HEK293T (cell line): ENCODE measurements around the gene TRPC4AP.

Source experiments
- CTBP1 ChIP-seq: fragments of 450-650 bp; IDR thresholded peaks from 2 replicates; pipeline ENCODE4 v1.6.1; 2016; ENCODE audit warnings: borderline replicate concordance
- FOXA1 ChIP-seq: fragments of 450-650 bp; IDR thresholded peaks from 2 replicates; pipeline ENCODE4 v1.6.1; 2016; ENCODE audit warnings: mild to moderate bottlenecking
- FOXM1 ChIP-seq: fragments of 450-650 bp; IDR thresholded peaks from 2 replicates; pipeline ENCODE4 v1.6.1; 2017; ENCODE audit warnings: mild to moderate bottlenecking, borderline replicate concordance
- HDGF ChIP-seq: fragments of 450-650 bp; IDR thresholded peaks from 2 replicates; pipeline ENCODE4 v1.6.1; 2017; ENCODE audit warnings: antibody characterized with exemption, borderline replicate concordance
- L3MBTL2 ChIP-seq: fragments of 450-650 bp; conservative IDR thresholded peaks from 2 replicates; pipeline ENCODE4 v1.6.1; 2016; ENCODE audit warnings: mild to moderate bottlenecking
- SP1 ChIP-seq: fragments of 450-650 bp; IDR thresholded peaks from 2 replicates; pipeline ENCODE4 v1.6.1; 2017
- TARDBP ChIP-seq: fragments of 450-650 bp; IDR thresholded peaks from 2 replicates; pipeline ENCODE4 v1.6.1; 2016
- ZNF384 ChIP-seq: fragments of 450-650 bp; IDR thresholded peaks from 2 replicates; pipeline ENCODE4 v1.6.1; 2016

DNA sequence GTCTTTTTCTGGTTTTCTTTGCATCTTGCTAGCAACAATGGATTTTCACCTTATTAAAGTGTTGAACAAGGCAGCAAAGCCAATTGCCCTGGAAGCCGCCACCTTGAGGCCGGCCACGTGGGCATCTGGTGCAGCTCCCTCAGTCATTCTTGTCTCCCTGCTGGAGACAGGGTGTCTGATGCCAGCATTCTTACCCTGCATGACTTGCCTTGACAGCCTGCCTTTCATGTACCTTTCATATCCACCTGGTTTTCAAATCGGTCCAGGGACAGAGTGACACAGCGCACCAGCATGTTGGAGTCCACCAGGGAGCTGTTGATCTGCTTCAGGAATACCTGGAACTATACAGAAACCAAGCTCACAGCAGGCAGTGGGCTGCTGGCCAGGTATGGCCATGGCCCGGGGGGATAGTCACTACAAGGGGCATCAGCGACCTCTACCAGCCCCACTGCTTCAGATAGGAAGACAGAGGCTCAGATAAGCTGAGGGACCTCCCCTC lies 87.1 kb downstream of the TRPC4AP start:
- TF ChIP-seq FOXA1 (no peak), TARDBP (no peak), HDGF (no peak), L3MBTL2 (no peak), SP1 (no peak), ZNF384 (no peak), CTBP1 (no peak), FOXM1 (no peak)
